DND-41 (cell line): ENCODE results near the gene CKLF.

Source experiments
- ATAC-seq: fragments of 200-7000 bp; cut with Tn5 transposase; 3 replicates; pipeline ENCODE4 v1.9.1; 2021; ENCODE audit warnings: low read depth; ENCODE audit not compliant: insufficient read depth
- DNase-seq: peaks from one replicate; pipeline ENCODE4 v3.0.0-alpha.2; 2020
- H2AFZ ChIP-seq: 2 replicates; pipeline ENCODE4 v1.6.0; 2012; ENCODE audit warnings: low read depth, low read length
- H3K27ac ChIP-seq: 2 replicates; pipeline ENCODE4 v1.5.1; 2012; ENCODE audit warnings: low read length, inconsistent platforms
- H3K27me3 ChIP-seq: fragments of 200-600 bp; sonication (generic); 2 replicates; pipeline ENCODE4 v1.6.0; 2012; ENCODE audit warnings: low read length, mild to moderate bottlenecking, inconsistent platforms; ENCODE audit not compliant: insufficient read depth, poor library complexity
- H3K36me3 ChIP-seq: 2 replicates; pipeline ENCODE4 v1.5.1; 2012; ENCODE audit warnings: low read length, inconsistent platforms; ENCODE audit not compliant: insufficient read depth
- H3K4me1 ChIP-seq: 2 replicates; pipeline ENCODE4 v1.5.1; 2012; ENCODE audit warnings: mild to moderate bottlenecking, low read length; ENCODE audit not compliant: insufficient read depth
- H3K4me2 ChIP-seq: 2 replicates; pipeline ENCODE4 v1.6.0; 2012; ENCODE audit warnings: mild to moderate bottlenecking, moderate library complexity, low read length, inconsistent platforms; ENCODE audit not compliant: insufficient read depth
- H3K4me3 ChIP-seq, 2 experiments: fragments of 200-600 bp in 1 of 2; shearing (Covaris generic) in 1 of 2; 2 replicates each; pipeline ENCODE4 v1.5.1; 2012 to 2016; ENCODE audit warnings: inconsistent platforms in 2 of 2, low read length in 2 of 2, mild to moderate bottlenecking in 2 of 2, low read depth in 1 of 2, moderate library complexity in 1 of 2
- H3K79me2 ChIP-seq: 2 replicates; pipeline ENCODE4 v1.6.0; 2012; ENCODE audit warnings: low read length, inconsistent platforms; ENCODE audit not compliant: insufficient read depth
- H3K9ac ChIP-seq: 2 replicates; pipeline ENCODE4 v1.6.0; 2012; ENCODE audit warnings: low read depth, mild to moderate bottlenecking, inconsistent platforms, low read length, moderate library complexity
- H3K9me3 ChIP-seq: 2 replicates; pipeline ENCODE4 v1.5.1; 2012; ENCODE audit warnings: low read length, moderate library complexity, mild to moderate bottlenecking, inconsistent platforms; ENCODE audit not compliant: insufficient read depth, severe bottlenecking
- H4K20me1 ChIP-seq: 2 replicates; pipeline ENCODE4 v1.6.0; 2012; ENCODE audit warnings: low read length; ENCODE audit not compliant: insufficient read depth
- CTCF ChIP-seq: IDR thresholded peaks from 2 replicates; pipeline ENCODE4 v1.5.1; 2012; ENCODE audit warnings: borderline replicate concordance, low read length, moderate library complexity, mild to moderate bottlenecking; ENCODE audit not compliant: poor library complexity, severe bottlenecking; ENCODE audit errors: extremely low read depth
- EZH2 ChIP-seq: IDR thresholded peaks from 3 replicates; pipeline ENCODE4 v1.6.1; 2012; ENCODE audit warnings: borderline replicate concordance, low read depth, mild to moderate bottlenecking, moderate library complexity, low read length, inconsistent platforms; ENCODE audit not compliant: severe bottlenecking

Gene CKLF

GRCh38 chr16:66590322-66590721 is 37.9 kb downstream of the CKLF start:
- H3K9ac ChIP-seq, result peak overlapping the region; percentile 39
- no peaks in the 10 kb centered on the region for H3K9me3 ChIP-seq
- peaks cover 19% of the 10 kb centered on the region for H3K4me1 ChIP-seq
- no peaks in the 10 kb centered on the region for H3K27me3 ChIP-seq
- ATAC-seq (peak; percentile 81), DNase-seq (peak; percentile 54)
- TF ChIP-seq CTCF, result no peak
- TF ChIP-seq EZH2, result no peak
- H3K4me2 ChIP-seq, result peak overlapping the region; percentile 57
- H4K20me1 ChIP-seq, result no peaks in the 10 kb centered on the region
- no peaks in the 10 kb centered on the region for H3K36me3 ChIP-seq
- peak overlapping the region in 1 of 2 experiments; percentile 44; a peak in 2 of 4 replicates for H3K4me3 ChIP-seq
- H2AFZ ChIP-seq, result peak overlapping the region; percentile 21
- H3K27ac ChIP-seq, result no peak overlapping the region
- H3K79me2 ChIP-seq, result no peaks in the 10 kb centered on the region

- Histone ChIP-seq H3K79me2 (no peaks in the 10 kb centered on the region), H3K4me3 (no peak overlapping the region), H3K9ac (no peak overlapping the region), H3K27me3 (no peaks in the 10 kb centered on the region), H3K4me2 (peak overlapping the region; percentile 57), H2AFZ (no peak overlapping the region), H3K9me3 (no peaks in the 10 kb centered on the region), H3K36me3 (no peaks in the 10 kb centered on the region), H3K27ac (no peak overlapping the region), H4K20me1 (no peaks in the 10 kb centered on the region), H3K4me1 (peaks cover 19% of the 10 kb centered on the region)
- no peak for TF ChIP-seq EZH2
- no peak for TF ChIP-seq CTCF
- ATAC-seq, result no peak
- no peak for DNase-seq
These were observed 38.6 kb downstream of the CKLF start for GRCh38 chr16:66591018-66591417.

GRCh38 chr16:66592241-66592640 is 39.9 kb downstream of the CKLF start:
- H3K27me3 ChIP-seq, result no peaks in the 10 kb centered on the region
- no peaks in the 10 kb centered on the region for H3K79me2 ChIP-seq
- H3K36me3 ChIP-seq, result no peaks in the 10 kb centered on the region
- DNase-seq (no peak), ATAC-seq (no peak)
- no peak overlapping the region for H2AFZ ChIP-seq
- no peak overlapping the region for H3K9ac ChIP-seq
- peaks cover 19% of the 10 kb centered on the region for H3K4me1 ChIP-seq
- TF ChIP-seq CTCF (no peak), EZH2 (no peak)
- no peaks in the 10 kb centered on the region for H4K20me1 ChIP-seq
- H3K9me3 ChIP-seq, result no peaks in the 10 kb centered on the region
- H3K4me2 ChIP-seq, result no peak overlapping the region
- H3K4me3 ChIP-seq, result no peak overlapping the region
- no peak overlapping the region for H3K27ac ChIP-seq

GRCh38 chr16:66592814-66593213 is 40.4 kb downstream of the CKLF start:
- Histone ChIP-seq H4K20me1 (no peaks in the 10 kb centered on the region), H3K27ac (no peak overlapping the region), H3K27me3 (no peaks in the 10 kb centered on the region), H3K9me3 (no peaks in the 10 kb centered on the region), H3K4me2 (no peak overlapping the region), H3K9ac (no peak overlapping the region), H3K36me3 (no peaks in the 10 kb centered on the region), H3K4me1 (peaks cover 19% of the 10 kb centered on the region), H3K79me2 (no peaks in the 10 kb centered on the region), H3K4me3 (no peak overlapping the region), H2AFZ (no peak overlapping the region)
- DNase-seq (no peak), ATAC-seq (no peak)
- TF ChIP-seq EZH2 (no peak), CTCF (no peak)
